Gastrocnemius medialis (tissue), 4 donors: ENCODE results near the gene OR1E2.

Experiments used
- CTCF ChIP-seq, 5 experiments: fragments of 450-650 bp in 3 of 5; fragments of 200-600 bp in 2 of 5; sonication (generic) in 2 of 5; IDR thresholded peaks in 4 of 5; conservative IDR thresholded peaks in 1 of 5; 1 replicate in 4 of 5; 2 replicates in 1 of 5; pipeline ENCODE4 v1.5.1; 2016 to 2019; ENCODE audit warnings: antibody characterized with exemption in 5 of 5, mild to moderate bottlenecking in 3 of 5, moderate library complexity in 3 of 5
- POLR2A ChIP-seq, 2 donors: fragments of 450-650 bp; IDR thresholded peaks; one replicate each; pipeline ENCODE4 v1.6.1; 2017; ENCODE audit warnings: antibody characterized with exemption in 2 of 2, mild to moderate bottlenecking in 2 of 2, moderate library complexity in 2 of 2

- TF ChIP-seq CTCF (IDR thresholded peaks at IDR 0.05 in 4 of 5, conservative IDR thresholded peaks at IDR 0.05 in 1 of 5) (no peak), POLR2A (IDR thresholded peaks at IDR 0.05) (no peak)
Observed at GRCh38 chr17:3400055-3400454, 33.6 kb downstream of the OR1E2 start.
